Measurements from ENCODE around the gene PNLDC1. TPM values are rescaled to one million over a fixed set of nuclear protein-coding genes. Genes with fewer than 3 reads are reported as not detected.

The PNLDC1 gene
- total and polyA plus RNA-seq, 9 of the 15 experiments (the other 6 are each of a cell fraction or from before 2014, with no cell fraction given): 0.12 TPM; not detected in 8

GRCh38 chr6:159842035-159842434 is 42.0 kb downstream of the PNLDC1 start:
- H3K9me1 ChIP-seq (ENCODE audit: control insufficient read depth, insufficient read depth, low read length): no peaks in the 10 kb centered on the region
- DNase-seq (ENCODE audit: extremely low read depth in 1 of 4, low spot score in 3 of 4): peak; percentile 60 to 65 (median 64)
- H3K27ac ChIP-seq (ENCODE audit: extremely low read depth, low read depth, low read length): no peak overlapping the region
- no peaks in the 10 kb centered on the region; the same call in 1 of the 2 replicates for H4K20me1 ChIP-seq (replicated peaks; ENCODE audit: control insufficient read depth, insufficient read depth, low read length)
- no TSS peak for BruUV-seq (replicated peaks)
- ChIA-PET CTCF (ENCODE audit: low intra/inter-chr PET ratio) (no interaction called here), POLR2A (no interaction called here)
- 3% methylated on average over 4 of the region's 4 CpGs for WGBS (ENCODE audit: insufficient coverage, low coverage, missing lambda C conversion rate)
- H3K4me1 ChIP-seq (replicated peaks in 1 of 2; ENCODE audit: control insufficient read depth in 2 of 2, insufficient read depth in 2 of 2, low read length in 2 of 2): peaks cover 0 to 4% of the 10 kb centered on the region in 2 experiments; a peak in 1 of 5 replicates
- no peaks in the 10 kb centered on the region for H3K36me3 ChIP-seq (ENCODE audit: control insufficient read depth, insufficient read depth, low read length)
- intact Hi-C loops (cut with micrococcal nuclease) (no loop called here), in situ Hi-C loops (cut with MboI) (no loop called here)
- peak; percentile 94 for FAIRE-seq
- peak overlapping the region; percentile 48; the same call in 1 of the 2 replicates for H2AFZ ChIP-seq (ENCODE audit: low read depth, low read length)
- ATAC-seq: peak; percentile 95
- no peak overlapping the region for H3K4me3 ChIP-seq
- no peak overlapping the region for H3K9ac ChIP-seq (ENCODE audit: insufficient read depth in 1 of 2, low read depth in 2 of 2, low read length in 2 of 2)
- H3K27me3 ChIP-seq (ENCODE audit: control insufficient read depth in 2 of 2, insufficient read depth in 2 of 2, low read length in 2 of 2): peaks cover 42 to 49% of the 10 kb centered on the region in 2 experiments
- H3K4me2 ChIP-seq (ENCODE audit: insufficient read depth, low read length): no peak overlapping the region
- H3K9me3 ChIP-seq (replicated peaks; ENCODE audit: control insufficient read depth, insufficient read depth, low read depth, low read length): no peaks in the 10 kb centered on the region
- H3K79me2 ChIP-seq (ENCODE audit: control insufficient read depth, insufficient read depth, low read length): no peaks in the 10 kb centered on the region
- TF ChIP-seq NR2C2 (CRISPR knock-in tag; IDR thresholded peaks at IDR 0.05) (no peak), NR2C2 (tag; IDR thresholded peaks at IDR 0.05) (no peak), SAP30 (IDR thresholded peaks at IDR 0.05; ENCODE audit: borderline replicate concordance, insufficient read depth, low read depth, low read length, poor library complexity, severe bottlenecking) (no peak), FOXK1 (CRISPR knock-in tag; IDR thresholded peaks at IDR 0.05; ENCODE audit: borderline replicate concordance) (no peak), CTCF (IDR thresholded peaks at IDR 0.05 in 2 of 3, conservative IDR thresholded peaks at IDR 0.05 in 1 of 3; ENCODE audit: insufficient read depth in 2 of 3, low read depth in 1 of 3, low read length in 3 of 3) (peak; percentile 63 to 79 (median 75)), ZNF224 (CRISPR knock-in tag; IDR thresholded peaks at IDR 0.05) (no peak), MGA (IDR thresholded peaks at IDR 0.05) (0 out of 2 replicates have a peak, but pooled peaks have one; percentile 7), ZNF143 (CRISPR knock-in tag; IDR thresholded peaks at IDR 0.05) (no peak)
